Prostate gland (tissue), 2 donors: ENCODE results near the gene TIRAP.

Experiments
- POLR2A ChIP-seq: fragments of 450-650 bp; IDR thresholded peaks from one replicate; pipeline ENCODE4 v1.6.1; 2016; ENCODE audit warnings: antibody characterized with exemption, mild to moderate bottlenecking
- POLR2AphosphoS5 ChIP-seq: sonication (generic); formaldehyde crosslinking; IDR thresholded peaks from one replicate; pipeline ENCODE4 v1.6.1; 2017; ENCODE audit warnings: antibody characterized with exemption
- TF ChIP-seq, protein P1 (sequence below), 4 experiments: fragments of 200-600 bp in 2 of 4; fragments of 450-650 bp in 2 of 4; sonication (generic) in 2 of 4; IDR thresholded peaks; 1 replicate in 3 of 4; 2 replicates in 1 of 4; pipeline ENCODE4 v1.5.1; 2016 to 2019; ENCODE audit warnings: antibody characterized with exemption in 4 of 4, mild to moderate bottlenecking in 2 of 4, moderate library complexity in 2 of 4

- TF ChIP-seq POLR2A: no peak
- TF ChIP-seq POLR2AphosphoS5: no peak
- TF ChIP-seq, protein P1, sequence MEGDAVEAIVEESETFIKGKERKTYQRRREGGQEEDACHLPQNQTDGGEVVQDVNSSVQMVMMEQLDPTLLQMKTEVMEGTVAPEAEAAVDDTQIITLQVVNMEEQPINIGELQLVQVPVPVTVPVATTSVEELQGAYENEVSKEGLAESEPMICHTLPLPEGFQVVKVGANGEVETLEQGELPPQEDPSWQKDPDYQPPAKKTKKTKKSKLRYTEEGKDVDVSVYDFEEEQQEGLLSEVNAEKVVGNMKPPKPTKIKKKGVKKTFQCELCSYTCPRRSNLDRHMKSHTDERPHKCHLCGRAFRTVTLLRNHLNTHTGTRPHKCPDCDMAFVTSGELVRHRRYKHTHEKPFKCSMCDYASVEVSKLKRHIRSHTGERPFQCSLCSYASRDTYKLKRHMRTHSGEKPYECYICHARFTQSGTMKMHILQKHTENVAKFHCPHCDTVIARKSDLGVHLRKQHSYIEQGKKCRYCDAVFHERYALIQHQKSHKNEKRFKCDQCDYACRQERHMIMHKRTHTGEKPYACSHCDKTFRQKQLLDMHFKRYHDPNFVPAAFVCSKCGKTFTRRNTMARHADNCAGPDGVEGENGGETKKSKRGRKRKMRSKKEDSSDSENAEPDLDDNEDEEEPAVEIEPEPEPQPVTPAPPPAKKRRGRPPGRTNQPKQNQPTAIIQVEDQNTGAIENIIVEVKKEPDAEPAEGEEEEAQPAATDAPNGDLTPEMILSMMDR (IDR thresholded peaks at IDR 0.05): no peak
Observed at GRCh38 chr11:126267650-126268049, 15.2 kb upstream of the TIRAP start.
